Measurements from ENCODE around the gene NXF3.
"Not testable (repeated sequence)": the region's sequence is repeated elsewhere in the genome, so short reads cannot be mapped to it uniquely, and the experiment has no call there.

GRCh38 chrX:103116970-103117369, 24.0 kb upstream of the NXF3 start:
- not testable (repeated sequence) for TF ChIP-seq CTCF (IDR thresholded peaks at IDR 0.05); POLR2A (IDR thresholded peaks at IDR 0.05; ENCODE audit: low read depth); EP300 (IDR thresholded peaks at IDR 0.05); POLR2AphosphoS5 (IDR thresholded peaks at IDR 0.05)

Data from esophagus muscularis mucosa (tissue), 4 donors.